Epithelial cell of proximal tubule (primary cell): Measurements from ENCODE around the gene ITPA. TPM values are rescaled to one million over a fixed set of nuclear protein-coding genes. Genes with fewer than 3 reads are reported as not detected.
"Not testable (repeated sequence)": the region's sequence is repeated elsewhere in the genome, so short reads cannot be mapped to it uniquely, and the experiment has no call there.

Experiments used
- DNase-seq: peaks from one replicate; pipeline ENCODE4 v3.0.0-alpha.2; 2011; ENCODE audit warnings: low read depth
- H3K4me3 ChIP-seq: 2 replicates; pipeline ENCODE4 v1.5.1; 2011; ENCODE audit warnings: low read depth, mild to moderate bottlenecking, low read length
- total RNA-seq: library from RNA; depleted of rRNA; stranded (reverse); fragments of >200 nt; gene quantifications from 2 replicates; pipeline ENCODE4 v1.2.3, GENCODE V29; 2015
- TF ChIP-seq, protein P1 (sequence below): conservative IDR thresholded peaks from 2 replicates; pipeline ENCODE4 v1.5.1; 2012; ENCODE audit warnings: low read depth, mild to moderate bottlenecking, low read length

The ITPA gene
- total RNA-seq, 1 donor from 2014 or later, result 106 TPM

DNA sequence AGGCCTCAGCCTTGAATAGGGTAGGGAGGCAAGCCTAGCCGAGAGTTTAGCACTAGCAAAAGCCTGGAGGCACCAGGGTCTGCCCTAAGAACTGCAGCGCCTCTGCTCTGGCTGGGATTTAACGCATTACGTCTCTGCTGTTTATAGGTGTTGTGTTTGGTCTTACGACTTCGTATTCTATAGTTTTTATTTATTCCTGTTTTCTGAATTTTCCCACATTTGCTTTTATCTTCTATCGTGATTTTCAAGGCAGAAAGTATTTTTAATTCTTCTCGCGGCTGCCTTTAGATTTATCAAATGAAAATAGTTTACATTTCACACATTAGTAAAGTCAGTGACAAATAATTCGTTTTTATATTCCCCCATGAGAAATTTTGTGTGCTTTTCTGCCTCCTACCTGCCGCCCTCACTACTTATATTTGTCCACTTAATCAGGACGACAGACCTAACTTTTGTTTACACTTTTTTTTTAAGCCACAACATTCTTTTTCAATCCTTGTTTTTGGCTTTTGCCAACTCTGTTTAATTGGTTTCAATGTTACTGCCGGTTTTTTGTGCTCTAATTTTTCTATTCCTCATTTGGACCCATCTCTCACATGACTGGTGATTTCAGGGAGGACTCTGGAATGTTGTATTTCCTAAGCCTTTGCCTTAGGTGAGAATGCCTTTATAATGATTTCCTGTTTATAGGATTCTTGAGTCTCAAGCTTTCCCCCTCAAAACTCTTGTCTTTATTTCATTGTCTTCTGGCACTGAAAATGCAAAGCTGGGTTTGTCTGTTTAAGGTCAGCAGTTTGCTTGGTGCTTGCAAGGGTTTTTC is 34.6 kb upstream of the ITPA start:
- peak overlapping the region; percentile 99 for H3K4me3 ChIP-seq
- no peak for DNase-seq
- TF ChIP-seq, protein P1, sequence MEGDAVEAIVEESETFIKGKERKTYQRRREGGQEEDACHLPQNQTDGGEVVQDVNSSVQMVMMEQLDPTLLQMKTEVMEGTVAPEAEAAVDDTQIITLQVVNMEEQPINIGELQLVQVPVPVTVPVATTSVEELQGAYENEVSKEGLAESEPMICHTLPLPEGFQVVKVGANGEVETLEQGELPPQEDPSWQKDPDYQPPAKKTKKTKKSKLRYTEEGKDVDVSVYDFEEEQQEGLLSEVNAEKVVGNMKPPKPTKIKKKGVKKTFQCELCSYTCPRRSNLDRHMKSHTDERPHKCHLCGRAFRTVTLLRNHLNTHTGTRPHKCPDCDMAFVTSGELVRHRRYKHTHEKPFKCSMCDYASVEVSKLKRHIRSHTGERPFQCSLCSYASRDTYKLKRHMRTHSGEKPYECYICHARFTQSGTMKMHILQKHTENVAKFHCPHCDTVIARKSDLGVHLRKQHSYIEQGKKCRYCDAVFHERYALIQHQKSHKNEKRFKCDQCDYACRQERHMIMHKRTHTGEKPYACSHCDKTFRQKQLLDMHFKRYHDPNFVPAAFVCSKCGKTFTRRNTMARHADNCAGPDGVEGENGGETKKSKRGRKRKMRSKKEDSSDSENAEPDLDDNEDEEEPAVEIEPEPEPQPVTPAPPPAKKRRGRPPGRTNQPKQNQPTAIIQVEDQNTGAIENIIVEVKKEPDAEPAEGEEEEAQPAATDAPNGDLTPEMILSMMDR, result peak; percentile 17

DNA sequence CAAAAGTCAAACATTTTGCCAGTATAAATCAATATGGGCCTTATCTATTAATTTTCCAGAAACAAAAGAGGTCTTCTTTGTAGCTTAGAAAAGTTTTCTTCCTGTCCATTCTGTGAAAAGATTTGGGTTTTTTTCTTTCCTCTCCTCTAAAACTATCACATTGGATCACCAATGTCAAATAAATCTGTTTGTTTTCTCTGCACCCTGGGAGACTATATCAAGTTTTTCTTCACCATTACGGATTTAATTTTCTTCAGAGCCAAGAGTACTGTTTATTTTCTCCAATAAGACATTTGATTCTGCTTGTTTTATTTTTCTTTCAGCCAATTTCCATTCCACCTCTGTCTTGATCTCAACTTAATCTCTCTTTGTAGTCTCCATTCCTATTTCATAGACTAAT is 34.0 kb upstream of the ITPA start:
- TF ChIP-seq, protein P1, result no peak
- H3K4me3 ChIP-seq, result peak overlapping the region; percentile 99
- DNase-seq, result no peak

DNA sequence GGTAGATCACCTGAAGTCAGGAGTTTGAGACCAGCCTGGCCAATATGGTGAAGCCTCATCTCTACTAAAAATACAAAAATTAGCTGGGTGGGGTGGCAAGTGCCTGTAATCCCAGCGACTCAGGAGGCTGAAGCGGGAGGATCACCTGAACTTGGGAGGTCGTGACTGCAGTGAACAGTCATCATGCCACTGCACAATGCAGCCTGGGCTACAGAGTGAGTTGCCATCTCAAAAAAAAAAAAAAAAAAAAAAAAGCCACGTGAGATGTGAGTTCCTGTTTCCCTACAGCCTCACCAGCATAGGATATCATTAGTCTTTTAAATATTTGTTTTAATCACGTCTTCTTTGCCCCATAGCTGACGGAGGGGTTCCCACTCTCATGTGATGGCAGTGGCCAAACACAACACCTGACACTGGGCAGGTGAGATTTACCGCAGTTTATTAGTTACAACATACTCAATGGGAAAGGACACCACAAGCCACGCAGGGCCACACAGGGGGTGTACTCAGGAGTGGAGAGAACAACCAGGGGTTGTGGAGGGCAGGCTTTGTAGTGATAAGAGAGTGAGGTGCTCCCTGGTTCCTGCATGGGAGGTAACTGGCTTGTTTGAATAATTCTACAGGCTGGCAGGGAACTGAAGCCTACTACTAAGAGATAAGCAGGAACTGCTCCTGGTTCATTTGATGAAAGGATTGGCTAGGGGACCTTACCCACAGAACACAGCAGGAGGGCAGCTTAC is 31.4 kb upstream of the ITPA start:
- TF ChIP-seq, protein P1, result no peak
- no peak overlapping the region for H3K4me3 ChIP-seq
- DNase-seq, result no peak

DNA sequence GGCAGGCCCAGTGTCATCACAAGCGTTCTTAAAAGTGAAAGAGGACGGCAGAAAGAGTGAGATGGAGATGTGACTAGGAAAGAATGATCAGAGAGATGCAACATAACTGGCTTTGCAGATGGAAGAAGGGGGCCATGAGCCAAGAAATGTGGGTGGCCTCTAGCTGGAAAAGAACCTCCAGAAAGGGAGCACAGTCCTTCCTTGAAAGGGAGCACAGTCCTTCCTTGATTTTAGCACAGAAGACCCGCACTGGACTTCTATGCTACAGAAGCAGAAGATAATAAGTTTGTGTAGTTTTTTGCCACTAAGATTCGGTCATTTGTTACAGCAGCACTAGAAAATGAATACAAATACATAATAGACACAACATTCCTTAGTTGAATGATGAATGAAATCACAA is 29.0 kb upstream of the ITPA start:
- TF ChIP-seq, protein P1, result no peak
- H3K4me3 ChIP-seq, result no peak overlapping the region
- no peak for DNase-seq

DNA sequence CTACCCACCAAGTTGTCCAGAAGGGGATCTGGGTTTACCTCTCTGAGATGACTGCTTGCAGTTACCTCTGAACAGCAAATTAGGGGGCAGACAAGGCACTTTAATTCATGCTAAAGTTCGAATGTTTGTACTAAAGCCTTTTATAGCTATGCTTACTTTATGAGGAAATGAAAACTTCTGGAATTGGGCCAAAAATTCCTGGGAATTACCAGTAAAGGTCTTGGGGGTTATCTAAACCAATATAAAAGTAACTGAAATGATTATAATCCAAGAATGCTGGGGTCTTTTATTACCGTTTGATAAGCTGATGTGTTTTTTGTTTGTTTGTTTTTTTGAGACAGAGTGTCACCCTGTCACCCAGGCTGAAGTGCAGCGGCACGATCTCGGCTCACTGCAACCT is 28.0 kb upstream of the ITPA start:
- TF ChIP-seq, protein P1, result no peak
- no peak overlapping the region for H3K4me3 ChIP-seq
- DNase-seq, result no peak

DNA sequence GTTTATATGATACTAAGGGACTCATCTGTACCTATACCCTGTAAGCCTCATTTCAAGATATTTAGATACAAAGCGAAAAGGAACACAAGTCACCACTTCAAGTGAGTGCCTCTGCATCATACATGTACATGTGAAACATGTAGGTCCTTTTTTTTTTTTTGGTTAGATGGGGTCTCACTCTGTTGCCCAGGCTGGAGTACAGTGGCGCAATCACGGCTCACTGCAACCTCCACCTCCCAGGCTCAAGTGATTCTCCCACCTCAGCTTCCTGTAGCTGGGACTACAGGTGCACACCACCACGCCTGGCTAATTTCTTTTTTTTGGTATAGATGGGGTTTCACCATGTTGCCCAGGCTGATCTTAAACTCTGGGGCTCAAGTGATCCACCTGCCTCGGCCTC is 26.9 kb upstream of the ITPA start:
- not testable (repeated sequence) for DNase-seq, H3K4me3 ChIP-seq

DNA sequence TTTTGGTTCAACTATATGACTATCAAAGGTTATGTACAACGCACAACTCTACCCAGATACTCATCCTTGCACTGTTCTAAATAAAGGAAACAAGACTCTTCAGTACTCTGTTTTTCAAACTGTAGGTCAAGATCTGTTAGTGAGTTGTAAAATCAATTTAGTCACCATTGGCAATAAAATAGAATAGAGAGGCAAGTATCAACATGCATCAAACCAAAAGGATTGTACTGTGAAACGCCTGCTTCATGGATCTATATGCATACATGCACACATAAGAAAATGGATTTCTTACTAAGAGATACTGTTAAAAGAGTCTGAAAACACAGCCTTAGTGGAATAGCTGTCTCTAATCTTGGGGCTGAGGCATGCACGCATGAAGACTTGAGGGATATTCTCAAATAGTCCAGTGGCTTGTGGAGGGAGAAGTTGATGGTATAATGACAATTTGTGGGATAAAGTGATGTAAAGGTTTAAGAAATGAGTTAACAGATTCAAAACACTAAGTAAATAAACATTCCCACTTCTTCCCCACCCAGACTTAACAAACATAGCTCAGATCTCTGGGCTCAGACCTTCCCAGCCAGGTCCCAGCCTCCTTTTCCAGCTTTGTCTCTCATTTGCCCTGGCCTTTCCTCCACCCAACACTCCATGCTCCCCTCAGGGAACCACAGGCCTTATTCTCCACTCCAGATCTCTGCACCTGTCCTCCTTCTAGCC is 25.2 kb upstream of the ITPA start:
- no peak for DNase-seq
- H3K4me3 ChIP-seq, result no peak overlapping the region

DNA sequence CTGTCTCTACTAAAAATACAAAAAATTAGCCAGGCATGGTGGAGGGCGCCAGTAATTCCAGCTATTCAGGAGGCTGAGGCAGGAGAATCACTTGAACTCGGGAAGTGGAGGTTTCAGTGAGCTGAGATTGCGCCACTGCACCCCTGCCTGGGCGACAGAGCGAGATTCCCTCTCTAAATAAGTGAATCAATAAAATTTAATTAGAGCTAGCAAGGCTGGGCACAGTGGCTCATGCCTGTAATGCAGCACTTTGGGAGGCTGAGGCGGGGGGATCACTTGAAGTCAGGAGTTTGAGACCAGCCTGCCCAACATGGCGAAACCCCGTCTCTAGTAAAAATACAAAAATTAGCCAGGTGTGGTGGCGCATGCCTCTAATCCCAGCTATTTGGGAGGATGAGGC is 21.4 kb upstream of the ITPA start:
- H3K4me3 ChIP-seq, DNase-seq: not testable (repeated sequence)

More for the DNA sequence above, 25.2 kb upstream of the ITPA start:
- TF ChIP-seq, protein P1, result no peak
